Fibroblast of mammary gland (primary cell): ENCODE data around the gene GPR146.

Experiments used
- DNase-seq: peaks from one replicate; pipeline ENCODE4 v3.0.0-alpha.2; 2010; ENCODE audit warnings: low read depth
- H3K4me3 ChIP-seq: 2 replicates; pipeline ENCODE4 v1.5.1; 2011; ENCODE audit warnings: low read depth, mild to moderate bottlenecking, low read length, moderate library complexity; ENCODE audit not compliant: control insufficient read depth
- CTCF ChIP-seq: conservative IDR thresholded peaks from 2 replicates; pipeline ENCODE4 v1.5.1; 2011; ENCODE audit warnings: low read depth, low read length, inconsistent platforms; ENCODE audit not compliant: control insufficient read depth, insufficient read depth

Gene GPR146

GRCh38 chr7:1106063-1106792 is 61.9 kb downstream of the GPR146 start:
- no peak for DNase-seq
- no peak for TF ChIP-seq CTCF
- no peak overlapping the region for H3K4me3 ChIP-seq

GRCh38 chr7:1106793-1107421 is 62.6 kb downstream of the GPR146 start:
- no peak for TF ChIP-seq CTCF

DNA sequence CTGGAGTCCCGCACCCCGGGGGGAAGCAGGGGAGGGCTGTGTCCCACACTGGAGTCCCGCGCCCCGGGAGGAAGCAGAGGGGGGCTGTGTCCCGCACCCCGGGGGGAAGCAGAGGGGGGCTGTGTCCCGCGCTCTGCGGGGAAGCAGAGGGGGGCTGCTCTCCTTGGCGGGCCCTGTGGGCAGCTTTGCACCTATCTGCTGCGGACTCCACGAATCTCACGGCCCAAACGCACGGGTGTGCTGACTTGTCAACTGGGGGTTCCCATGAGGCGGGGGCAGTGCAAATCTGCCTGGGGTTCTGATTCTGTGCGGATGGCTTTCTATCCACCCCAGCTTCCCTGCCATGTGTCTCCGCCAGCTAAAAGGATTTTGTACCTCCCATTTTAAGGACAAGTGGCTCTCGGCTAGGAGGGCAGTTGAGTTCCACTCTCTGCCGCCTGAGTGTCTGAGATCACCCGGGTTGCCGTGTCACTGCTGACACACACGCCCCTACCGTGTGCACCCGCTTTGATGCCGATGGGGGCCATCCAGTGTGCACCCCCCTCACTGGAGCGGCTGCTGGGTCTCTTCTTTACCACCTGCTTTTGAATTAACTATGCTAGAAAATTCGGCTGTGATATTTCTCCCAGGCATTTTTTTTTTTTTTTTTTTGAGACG is 64.0 kb downstream of the GPR146 start:
- no peak for DNase-seq
- TF ChIP-seq CTCF = no peak
- no peak overlapping the region for H3K4me3 ChIP-seq

More at GRCh38 chr7:1106793-1107421, 62.6 kb downstream of the GPR146 start:
- no peak overlapping the region for H3K4me3 ChIP-seq
- no peak for DNase-seq
